IPS-11a (cell line): Measurements from ENCODE around the gene RABGAP1.

Experiments used
- H3K4me3 ChIP-seq: one replicate; pipeline ENCODE4 v1.5.1; 2013; ENCODE audit warnings: low read depth, low read length, control low read depth

The RABGAP1 gene

DNA sequence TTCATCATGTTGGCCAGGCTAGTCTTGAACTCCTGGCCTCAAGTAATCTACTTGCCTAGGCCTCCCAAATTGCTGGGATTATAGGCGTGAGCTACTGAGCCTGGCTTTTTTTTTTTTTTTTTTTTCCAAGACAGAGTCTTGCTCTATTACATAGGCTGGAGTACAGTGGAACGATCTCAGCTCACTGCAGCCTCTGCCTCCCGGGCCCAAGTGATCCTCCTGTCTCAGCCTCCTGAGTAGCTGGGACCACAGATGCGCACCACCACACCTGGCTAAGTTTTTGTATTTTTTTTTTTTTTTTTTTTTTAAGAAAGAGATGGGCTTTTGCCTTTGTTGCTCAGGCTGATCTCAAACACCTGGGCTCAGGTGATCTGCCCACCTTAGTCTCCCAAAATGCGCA, 66.4 kb downstream of the RABGAP1 start:
- H3K4me3 ChIP-seq: no peak overlapping the region

DNA sequence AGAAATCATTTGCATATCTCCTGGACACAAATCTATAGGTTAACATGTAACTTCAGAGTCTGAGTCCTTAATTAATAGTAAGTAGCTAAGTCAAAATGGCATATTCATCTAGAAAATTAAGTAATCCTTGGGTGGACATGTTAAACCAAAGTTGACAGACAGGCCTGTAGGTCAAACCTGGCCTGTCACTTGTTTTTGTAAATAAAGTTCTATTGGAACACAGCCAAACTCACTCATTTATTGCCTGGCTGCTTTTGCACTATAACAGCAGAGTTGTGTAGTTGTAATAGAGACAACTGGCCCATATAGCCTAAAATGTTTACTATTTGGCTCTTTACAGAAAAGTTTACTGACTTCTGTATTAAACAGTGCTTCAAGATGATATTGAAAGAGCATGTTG, 68.1 kb downstream of the RABGAP1 start:
- no peak overlapping the region for H3K4me3 ChIP-seq

- no peak overlapping the region for H3K4me3 ChIP-seq
These were observed 70.6 kb downstream of the RABGAP1 start for GRCh38 chr9:123011380-123011779.

DNA sequence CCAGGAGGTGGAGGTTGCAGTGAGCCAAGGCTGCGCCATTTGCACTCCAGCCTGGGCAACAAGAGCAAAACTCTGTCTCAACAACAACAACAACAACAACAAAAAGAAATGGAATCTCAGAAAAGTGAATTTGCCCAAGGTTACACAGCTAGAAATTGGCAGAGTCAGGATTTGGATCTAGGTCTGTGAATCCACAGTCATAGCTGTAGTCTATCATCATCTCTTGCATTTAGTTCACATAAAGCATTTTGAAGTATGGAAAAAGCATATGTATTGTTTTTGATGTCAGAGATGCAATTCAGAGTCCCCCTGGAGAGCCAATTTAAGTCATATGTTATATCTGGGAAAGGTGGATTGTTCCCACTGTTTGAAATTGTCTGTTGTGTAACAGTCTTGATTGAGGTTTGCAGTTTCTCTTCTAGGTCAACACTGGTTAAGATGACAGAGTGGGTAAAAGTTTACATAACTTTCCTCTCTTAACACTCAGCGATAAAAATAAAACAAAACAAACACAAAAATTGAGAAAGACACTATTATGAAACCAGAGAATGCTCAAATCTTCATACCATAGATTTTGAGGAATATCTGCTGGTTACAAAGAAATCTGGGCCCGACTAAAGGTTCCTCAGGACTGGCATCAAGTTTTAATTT, 71.2 kb downstream of the RABGAP1 start:
- no peak overlapping the region for H3K4me3 ChIP-seq

- no peak overlapping the region for H3K4me3 ChIP-seq
These were observed 75.8 kb downstream of the RABGAP1 start for GRCh38 chr9:123016631-123017030.

DNA sequence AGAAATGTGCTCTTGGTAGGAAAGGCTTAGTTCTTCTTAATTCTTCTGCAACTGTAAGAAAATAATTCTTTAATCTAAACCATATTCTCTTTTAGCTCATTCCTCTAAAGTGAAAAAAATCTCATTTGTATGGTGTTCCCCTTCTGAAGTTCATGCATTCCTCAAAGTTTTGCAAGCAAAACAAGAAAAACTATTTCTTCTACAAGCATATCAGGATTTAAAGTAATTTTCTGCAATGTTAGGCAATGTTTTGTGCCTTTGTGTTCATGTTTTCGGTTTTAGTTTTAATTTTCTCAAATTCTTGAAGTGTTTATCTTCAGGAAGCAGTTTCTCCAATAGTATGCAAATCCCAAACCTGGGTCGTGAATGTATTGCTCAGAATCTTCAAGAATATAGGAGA, 80.0 kb downstream of the RABGAP1 start:
- no peak overlapping the region for H3K4me3 ChIP-seq

DNA sequence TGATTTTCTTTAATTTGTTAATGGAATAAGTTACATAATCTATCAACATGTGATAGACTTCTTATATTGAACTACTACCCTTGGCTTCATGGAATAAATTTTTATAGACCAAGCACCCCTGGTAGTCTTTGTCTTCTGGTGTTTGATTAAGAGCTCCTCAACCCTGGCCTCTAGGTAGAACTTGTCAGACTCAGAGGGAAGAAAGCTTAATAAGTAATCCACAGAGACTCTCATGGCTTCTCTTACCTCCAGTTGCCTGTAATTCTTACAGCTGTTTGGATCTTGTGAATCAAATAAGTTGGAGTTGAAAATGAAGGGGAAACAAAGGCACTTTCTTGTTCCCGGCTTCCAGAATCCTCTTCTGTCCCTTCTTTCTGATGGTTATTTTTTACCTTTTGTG, 85.6 kb downstream of the RABGAP1 start:
- no peak overlapping the region for H3K4me3 ChIP-seq

- H3K4me3 ChIP-seq: no peak overlapping the region
These were observed 86.7 kb downstream of the RABGAP1 start for GRCh38 chr9:123027517-123027916.

GRCh38 chr9:123028136-123028535, 87.3 kb downstream of the RABGAP1 start:
- H3K4me3 ChIP-seq: no peak overlapping the region

DNA sequence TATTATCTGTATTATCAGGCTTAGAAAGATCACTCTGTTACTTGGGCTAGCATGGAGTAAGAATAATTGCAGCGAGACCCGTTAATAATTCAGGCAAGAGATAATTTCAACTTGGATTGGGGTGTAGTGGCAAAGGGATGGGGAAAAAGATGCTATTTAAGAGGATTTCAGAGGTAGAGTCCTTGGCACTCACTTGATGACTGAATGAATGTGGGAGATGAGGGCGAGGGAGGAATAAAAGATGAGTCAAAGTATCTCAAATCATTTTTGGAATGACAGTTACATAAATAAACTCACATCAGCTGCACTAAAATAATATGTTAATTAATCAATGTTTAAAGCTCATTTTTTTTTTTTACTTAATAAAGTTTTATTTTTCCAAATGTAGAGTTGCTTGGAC, 88.2 kb downstream of the RABGAP1 start:
- H3K4me3 ChIP-seq: no peak overlapping the region

GRCh38 chr9:123031963-123032362, 91.1 kb downstream of the RABGAP1 start:
- no peak overlapping the region for H3K4me3 ChIP-seq

DNA sequence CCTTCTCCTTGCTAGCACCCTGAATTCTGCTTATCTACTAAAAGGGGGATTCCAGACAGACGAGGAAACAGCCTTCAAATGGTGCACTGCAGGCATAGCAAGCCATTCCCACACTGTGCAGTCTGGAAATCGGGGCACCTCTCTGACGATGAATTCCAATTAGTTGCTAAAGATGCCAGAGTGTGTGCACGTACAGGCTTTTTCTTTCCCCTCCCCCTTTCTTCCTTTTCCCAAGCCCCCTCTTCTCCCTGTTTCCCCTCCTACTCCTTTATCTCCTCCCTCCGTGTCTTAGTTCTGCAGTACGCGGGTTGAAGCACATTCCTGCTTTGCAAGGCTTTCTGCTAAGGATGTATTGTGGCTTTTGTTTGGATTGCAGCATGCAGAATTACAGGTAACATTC, 92.5 kb downstream of the RABGAP1 start, which contains the start of gene GPR21:
TSS of gene GPR21 (plus strand) at position 316 of the 400 bp plus-strand sequence. CDS start 900 bp downstream, outside the sequence.
- no peak within 1 kb of the TSS for H3K4me3 ChIP-seq

- H3K4me3 ChIP-seq: no peak overlapping the region
These were observed 93.2 kb downstream of the RABGAP1 start for GRCh38 chr9:123033864-123034601.

- H3K4me3 ChIP-seq: no peak overlapping the region
These were observed 94.2 kb downstream of the RABGAP1 start for GRCh38 chr9:123034881-123035510.

DNA sequence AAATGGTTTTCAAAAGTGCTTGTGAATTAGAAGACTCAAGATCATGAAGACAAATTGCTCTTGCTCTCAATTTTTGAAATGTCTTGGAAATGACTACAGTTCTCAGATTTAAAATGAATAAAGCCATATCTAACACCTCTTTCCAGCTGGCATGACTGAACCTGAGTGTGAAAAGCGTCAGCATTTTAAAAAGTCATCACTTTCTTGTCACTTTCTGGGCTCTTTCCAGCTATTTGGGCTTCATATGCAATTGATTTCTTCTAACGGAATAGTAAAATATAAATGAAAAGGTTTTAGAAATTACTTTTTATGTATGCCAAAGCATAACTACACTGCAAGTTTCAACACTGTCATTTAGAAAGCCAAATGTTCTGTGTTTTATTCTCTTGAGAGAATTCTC, 95.0 kb downstream of the RABGAP1 start:
- H3K4me3 ChIP-seq: no peak overlapping the region

GRCh38 chr9:123036893-123037545, 96.2 kb downstream of the RABGAP1 start:
- H3K4me3 ChIP-seq: no peak overlapping the region

DNA sequence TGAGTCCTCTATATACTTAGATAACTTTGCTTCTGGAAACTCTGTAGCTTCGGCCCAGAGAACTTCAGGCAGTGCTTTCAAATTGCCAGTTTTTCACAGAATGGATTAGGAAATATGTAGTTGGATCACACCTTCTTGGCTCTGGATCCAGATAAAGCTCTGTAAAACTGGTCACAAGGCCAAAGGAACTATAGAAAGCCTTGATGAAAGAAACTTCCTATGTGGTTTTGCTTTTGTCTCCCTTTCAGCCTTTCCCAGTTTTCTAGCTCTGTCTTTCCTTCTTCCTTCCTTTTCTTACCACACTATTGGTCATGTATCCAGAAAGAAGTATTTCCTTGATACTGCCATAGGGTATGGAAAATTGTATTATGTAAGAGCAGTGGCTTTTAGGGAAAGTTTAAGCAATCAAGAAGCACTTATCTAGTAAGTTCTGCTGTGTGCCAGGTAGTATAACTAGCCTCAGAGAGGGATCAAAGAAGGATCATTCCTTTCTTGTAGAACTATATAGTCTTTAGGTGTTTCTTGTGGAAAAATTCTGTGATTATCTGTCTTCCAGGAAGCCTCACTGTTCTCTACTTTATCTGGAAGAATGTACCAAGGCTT, 98.9 kb downstream of the RABGAP1 start:
- no peak overlapping the region for H3K4me3 ChIP-seq

DNA sequence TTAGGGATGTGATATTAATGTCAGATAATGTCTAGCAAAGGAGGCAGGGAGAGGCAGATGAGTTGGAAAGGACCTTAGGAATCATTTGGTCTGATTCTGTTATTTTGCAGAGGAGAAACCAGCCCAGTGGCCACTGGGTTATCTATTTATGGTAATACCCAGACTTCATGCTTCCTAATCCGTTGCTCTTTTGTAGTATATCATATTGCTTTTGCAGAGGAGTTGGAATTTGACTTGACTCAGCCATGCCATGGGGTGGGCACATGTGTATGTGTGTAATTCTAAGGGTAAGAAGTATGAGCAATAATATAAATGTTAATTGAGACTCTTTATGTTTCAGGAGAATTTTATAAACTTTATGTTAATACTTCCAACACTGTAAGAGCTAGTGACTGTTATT, 100.0 kb downstream of the RABGAP1 start:
- no peak overlapping the region for H3K4me3 ChIP-seq

GRCh38 chr9:123041489-123041888, 100.7 kb downstream of the RABGAP1 start:
- no peak overlapping the region for H3K4me3 ChIP-seq

- no peak overlapping the region for H3K4me3 ChIP-seq
These were observed 102.5 kb downstream of the RABGAP1 start for GRCh38 chr9:123043081-123043939.
